Measurements from ENCODE around the gene LARGE1. TPM values are rescaled to one million over a fixed set of nuclear protein-coding genes. Genes with fewer than 3 reads are reported as not detected.

The LARGE1 gene
- total RNA-seq, 1 donor from 2014 or later: 35.7 TPM

DNA sequence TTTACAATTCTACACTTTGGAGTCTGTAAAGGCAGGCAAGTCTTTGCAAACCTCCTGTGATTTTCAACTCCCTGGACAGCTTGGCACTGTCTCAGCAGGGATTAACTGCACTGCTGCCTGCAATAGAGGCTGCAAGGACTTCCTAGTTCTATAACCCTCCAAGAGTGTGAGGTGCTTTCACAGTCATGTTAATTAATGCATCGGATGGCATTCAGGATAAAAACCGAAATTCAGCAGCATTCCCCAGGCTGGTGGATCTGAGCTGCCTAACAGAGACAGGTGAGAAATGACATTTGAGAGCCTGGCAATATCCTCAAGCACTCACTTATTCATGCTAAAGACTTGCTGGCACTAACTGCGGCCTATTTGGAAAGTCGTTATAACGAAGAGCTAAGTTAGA is 85.0 kb downstream of the LARGE1 start:
- TF ChIP-seq, protein P1, sequence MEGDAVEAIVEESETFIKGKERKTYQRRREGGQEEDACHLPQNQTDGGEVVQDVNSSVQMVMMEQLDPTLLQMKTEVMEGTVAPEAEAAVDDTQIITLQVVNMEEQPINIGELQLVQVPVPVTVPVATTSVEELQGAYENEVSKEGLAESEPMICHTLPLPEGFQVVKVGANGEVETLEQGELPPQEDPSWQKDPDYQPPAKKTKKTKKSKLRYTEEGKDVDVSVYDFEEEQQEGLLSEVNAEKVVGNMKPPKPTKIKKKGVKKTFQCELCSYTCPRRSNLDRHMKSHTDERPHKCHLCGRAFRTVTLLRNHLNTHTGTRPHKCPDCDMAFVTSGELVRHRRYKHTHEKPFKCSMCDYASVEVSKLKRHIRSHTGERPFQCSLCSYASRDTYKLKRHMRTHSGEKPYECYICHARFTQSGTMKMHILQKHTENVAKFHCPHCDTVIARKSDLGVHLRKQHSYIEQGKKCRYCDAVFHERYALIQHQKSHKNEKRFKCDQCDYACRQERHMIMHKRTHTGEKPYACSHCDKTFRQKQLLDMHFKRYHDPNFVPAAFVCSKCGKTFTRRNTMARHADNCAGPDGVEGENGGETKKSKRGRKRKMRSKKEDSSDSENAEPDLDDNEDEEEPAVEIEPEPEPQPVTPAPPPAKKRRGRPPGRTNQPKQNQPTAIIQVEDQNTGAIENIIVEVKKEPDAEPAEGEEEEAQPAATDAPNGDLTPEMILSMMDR (IDR thresholded peaks at IDR 0.05; ENCODE audit: unreplicated experiment): no peak
- Mint-ChIP-seq H3K36me3 (no peaks in the 10 kb centered on the region), H3K9me3 (peaks cover 7% of the 10 kb centered on the region), H3K27ac (no peak overlapping the region), H3K4me3 (no peak overlapping the region), H3K27me3 (ENCODE audit: low read depth) (no peaks in the 10 kb centered on the region), H3K4me1 (peaks cover 31% of the 10 kb centered on the region)
- no peak for DNase-seq (ENCODE audit: low spot score in 2 of 2, unreplicated experiment in 2 of 2)

DNA sequence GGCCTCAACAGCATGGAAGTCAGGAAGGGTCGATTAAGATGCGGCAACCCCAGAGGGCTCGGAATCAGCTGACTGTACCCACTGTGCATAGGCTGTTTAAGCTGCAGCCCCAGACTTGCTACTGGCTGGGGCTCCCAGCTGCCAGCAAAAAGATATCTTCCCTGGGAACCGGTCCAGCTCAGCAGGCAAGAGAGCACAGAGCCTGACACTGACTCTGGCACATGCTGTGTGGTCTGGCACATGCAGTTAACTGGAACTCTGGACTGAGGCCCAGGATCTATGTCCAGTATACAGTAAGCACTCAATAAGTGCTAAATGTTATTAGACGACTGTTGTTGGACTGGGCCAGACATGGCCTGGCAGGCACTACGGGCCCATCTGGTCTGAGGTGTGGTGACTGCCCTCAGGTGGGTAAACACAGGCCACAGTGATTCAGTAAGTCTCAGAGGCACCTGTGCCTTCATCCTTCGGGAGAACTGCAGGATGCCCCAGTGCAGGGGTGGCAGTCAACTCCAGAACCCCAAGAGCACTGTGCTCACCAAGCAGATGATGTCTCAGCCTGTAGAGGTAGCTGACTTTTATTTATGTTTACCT is 87.6 kb downstream of the LARGE1 start:
- Mint-ChIP-seq H3K9me3 (no peaks in the 10 kb centered on the region), H3K36me3 (no peaks in the 10 kb centered on the region), H3K27ac (no peak overlapping the region), H3K4me3 (no peak overlapping the region), H3K27me3 (ENCODE audit: low read depth) (no peaks in the 10 kb centered on the region), H3K4me1 (peaks cover 18% of the 10 kb centered on the region)
- TF ChIP-seq, protein P1 (IDR thresholded peaks at IDR 0.05; ENCODE audit: unreplicated experiment): no peak
- no peak for DNase-seq (ENCODE audit: low spot score in 2 of 2, unreplicated experiment in 2 of 2)

DNA sequence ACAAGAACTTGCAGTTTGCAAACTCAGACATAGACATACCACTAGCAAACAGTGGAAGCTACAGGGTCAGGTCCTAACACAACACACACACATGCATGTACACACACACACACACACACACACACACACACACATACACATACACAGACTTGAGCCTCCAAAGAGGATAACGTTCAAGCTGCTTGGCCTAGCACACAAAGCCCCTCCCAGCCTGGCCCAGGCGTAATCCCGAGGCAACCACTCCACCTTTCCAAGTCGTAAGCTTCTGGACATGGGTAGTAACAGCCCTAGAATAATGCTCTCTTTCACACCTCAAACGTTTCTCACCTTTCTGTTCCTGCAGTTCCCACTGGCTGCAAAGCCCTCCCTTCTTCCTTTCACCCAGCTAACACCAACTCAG is 88.6 kb downstream of the LARGE1 start:
- H3K4me3 Mint-ChIP-seq: no peak overlapping the region
- H3K9me3 Mint-ChIP-seq: no peaks in the 10 kb centered on the region
- peaks cover 13% of the 10 kb centered on the region for H3K4me1 Mint-ChIP-seq
- TF ChIP-seq, protein P1 (IDR thresholded peaks at IDR 0.05; ENCODE audit: unreplicated experiment): no peak
- no peak overlapping the region for H3K27ac Mint-ChIP-seq
- DNase-seq (ENCODE audit: low spot score in 2 of 2, unreplicated experiment in 2 of 2): no peak
- H3K36me3 Mint-ChIP-seq: no peaks in the 10 kb centered on the region
- no peaks in the 10 kb centered on the region for H3K27me3 Mint-ChIP-seq (ENCODE audit: low read depth)

DNA sequence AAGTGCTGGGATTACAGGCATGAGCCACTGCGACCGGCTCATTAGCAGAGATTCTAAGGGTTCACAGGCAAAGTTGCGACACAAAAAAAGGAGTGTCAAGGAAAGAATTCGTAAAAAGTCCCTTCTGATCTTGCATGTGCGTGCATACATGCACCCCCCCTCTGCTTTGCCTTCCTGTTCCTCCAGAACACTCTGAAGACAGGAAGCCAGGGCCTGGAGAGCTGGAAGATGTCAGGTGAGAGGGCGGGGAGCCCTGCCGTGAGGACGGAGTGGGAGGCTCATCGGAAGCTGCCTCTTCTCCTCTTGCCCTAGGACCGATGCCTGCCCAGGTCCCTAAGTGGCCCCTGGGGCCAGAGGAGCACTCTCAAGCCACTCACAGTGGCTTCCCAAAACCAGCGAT is 89.1 kb downstream of the LARGE1 start:
- no peaks in the 10 kb centered on the region for H3K36me3 Mint-ChIP-seq
- H3K9me3 Mint-ChIP-seq: no peaks in the 10 kb centered on the region
- no peak overlapping the region for H3K27ac Mint-ChIP-seq
- DNase-seq (ENCODE audit: low spot score in 2 of 2, unreplicated experiment in 2 of 2): no peak
- TF ChIP-seq, protein P1 (IDR thresholded peaks at IDR 0.05; ENCODE audit: unreplicated experiment): no peak
- H3K4me1 Mint-ChIP-seq: peaks cover 13% of the 10 kb centered on the region
- H3K4me3 Mint-ChIP-seq: no peak overlapping the region
- H3K27me3 Mint-ChIP-seq (ENCODE audit: low read depth): no peaks in the 10 kb centered on the region

DNA sequence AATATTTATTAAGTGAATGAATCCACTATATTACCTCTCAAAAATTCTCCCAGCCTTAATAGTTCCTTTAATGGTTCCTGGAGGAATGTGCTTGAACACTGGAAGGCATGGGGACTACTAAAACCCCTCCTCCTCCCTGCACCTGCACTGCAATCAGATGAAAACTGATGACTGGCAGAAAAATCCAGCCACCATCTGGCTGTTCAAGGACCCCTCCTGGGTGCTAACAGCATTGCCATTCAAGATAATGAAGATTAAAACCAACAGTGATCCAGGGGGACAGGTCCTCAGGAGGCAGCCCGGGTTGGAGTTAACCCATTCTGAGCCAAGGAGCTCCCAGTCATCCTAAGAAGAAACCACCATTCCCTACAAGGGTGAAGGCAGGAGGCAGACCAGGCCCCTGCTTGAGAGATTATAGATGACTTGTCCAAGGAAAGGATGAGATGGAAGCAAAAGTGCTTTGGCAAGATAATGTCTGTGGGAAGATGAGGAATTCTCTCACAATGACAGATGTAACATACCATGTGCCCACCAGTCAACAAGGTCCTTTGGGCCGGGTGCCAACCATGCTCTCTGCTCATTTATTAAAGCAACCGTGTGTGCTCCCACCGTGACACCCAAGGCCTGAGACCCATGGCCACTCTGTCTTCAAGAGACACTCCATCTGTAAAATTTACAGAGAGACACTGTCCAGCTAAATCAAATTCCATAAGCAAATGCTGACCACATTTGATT is 90.6 kb downstream of the LARGE1 start:
- Mint-ChIP-seq H3K9me3 (no peaks in the 10 kb centered on the region), H3K4me3 (no peak overlapping the region), H3K27ac (no peak overlapping the region), H3K4me1 (peaks cover 7% of the 10 kb centered on the region), H3K36me3 (no peaks in the 10 kb centered on the region), H3K27me3 (ENCODE audit: low read depth) (no peaks in the 10 kb centered on the region)
- no peak for DNase-seq (ENCODE audit: low spot score in 2 of 2, unreplicated experiment in 2 of 2)
- TF ChIP-seq, protein P1 (IDR thresholded peaks at IDR 0.05; ENCODE audit: unreplicated experiment): no peak

All from mesothelial cell of epicardium (in vitro differentiated cells).